22Rv1 (cell line): ENCODE data around the gene BCL11B.

ENCODE experiments used
- H3K27ac ChIP-seq: fragments of 450-650 bp; 2 replicates; pipeline ENCODE4 v1.5.1; 2017
- ZFX ChIP-seq: fragments of 450-650 bp; IDR thresholded peaks from 2 replicates; pipeline ENCODE4 v1.6.1; 2017; ENCODE audit warnings: antibody characterized with exemption, borderline replicate concordance
- TF ChIP-seq, protein P1 (sequence below): fragments of 450-650 bp; IDR thresholded peaks from 2 replicates; pipeline ENCODE4 v1.5.1; 2017; ENCODE audit warnings: mild to moderate bottlenecking

Gene BCL11B

DNA sequence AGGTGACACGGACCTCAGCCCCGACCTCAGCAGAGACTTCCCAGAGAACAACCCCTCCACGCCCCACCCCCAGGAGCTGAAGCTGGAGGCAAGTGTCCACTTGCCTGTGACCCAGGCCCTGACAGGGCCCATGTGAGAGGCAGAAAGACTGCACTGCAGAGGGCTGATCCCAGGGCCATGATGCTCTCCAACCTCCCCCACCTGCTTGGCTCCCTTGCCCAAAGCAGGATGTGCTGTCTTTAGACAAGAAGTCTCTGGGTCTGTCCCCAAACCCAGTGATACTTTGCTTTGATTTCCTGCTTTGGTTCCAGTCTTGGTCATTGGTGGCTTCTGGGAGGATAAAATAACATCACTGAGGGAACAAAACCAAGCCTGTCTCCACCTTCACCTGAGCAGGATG is 59.4 kb downstream of the BCL11B start:
- H3K27ac ChIP-seq = no peak overlapping the region
- TF ChIP-seq, protein P1, sequence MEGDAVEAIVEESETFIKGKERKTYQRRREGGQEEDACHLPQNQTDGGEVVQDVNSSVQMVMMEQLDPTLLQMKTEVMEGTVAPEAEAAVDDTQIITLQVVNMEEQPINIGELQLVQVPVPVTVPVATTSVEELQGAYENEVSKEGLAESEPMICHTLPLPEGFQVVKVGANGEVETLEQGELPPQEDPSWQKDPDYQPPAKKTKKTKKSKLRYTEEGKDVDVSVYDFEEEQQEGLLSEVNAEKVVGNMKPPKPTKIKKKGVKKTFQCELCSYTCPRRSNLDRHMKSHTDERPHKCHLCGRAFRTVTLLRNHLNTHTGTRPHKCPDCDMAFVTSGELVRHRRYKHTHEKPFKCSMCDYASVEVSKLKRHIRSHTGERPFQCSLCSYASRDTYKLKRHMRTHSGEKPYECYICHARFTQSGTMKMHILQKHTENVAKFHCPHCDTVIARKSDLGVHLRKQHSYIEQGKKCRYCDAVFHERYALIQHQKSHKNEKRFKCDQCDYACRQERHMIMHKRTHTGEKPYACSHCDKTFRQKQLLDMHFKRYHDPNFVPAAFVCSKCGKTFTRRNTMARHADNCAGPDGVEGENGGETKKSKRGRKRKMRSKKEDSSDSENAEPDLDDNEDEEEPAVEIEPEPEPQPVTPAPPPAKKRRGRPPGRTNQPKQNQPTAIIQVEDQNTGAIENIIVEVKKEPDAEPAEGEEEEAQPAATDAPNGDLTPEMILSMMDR = no peak
- TF ChIP-seq ZFX = no peak

DNA sequence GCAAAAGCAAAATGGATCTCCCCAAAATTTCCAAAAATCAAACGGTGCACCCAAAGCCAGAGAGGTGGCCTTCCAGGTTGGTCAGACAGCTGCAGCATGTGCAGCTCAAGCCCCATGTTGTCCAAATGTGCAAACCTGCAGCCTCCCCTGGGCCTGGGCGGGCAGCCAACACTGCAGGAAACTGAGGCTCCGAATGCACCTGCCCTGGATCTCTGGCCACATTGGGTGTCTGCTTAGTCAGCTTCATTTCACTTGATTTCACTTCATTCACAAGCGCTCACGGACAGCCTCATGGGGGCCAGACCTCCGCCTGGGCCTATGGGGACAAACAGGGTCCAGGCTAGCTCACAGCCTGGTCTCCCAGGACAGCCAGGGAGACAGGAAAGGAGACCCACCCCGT is 59.8 kb downstream of the BCL11B start:
- H3K27ac ChIP-seq = no peak overlapping the region
- no peak for TF ChIP-seq ZFX
- TF ChIP-seq, protein P1 = no peak

DNA sequence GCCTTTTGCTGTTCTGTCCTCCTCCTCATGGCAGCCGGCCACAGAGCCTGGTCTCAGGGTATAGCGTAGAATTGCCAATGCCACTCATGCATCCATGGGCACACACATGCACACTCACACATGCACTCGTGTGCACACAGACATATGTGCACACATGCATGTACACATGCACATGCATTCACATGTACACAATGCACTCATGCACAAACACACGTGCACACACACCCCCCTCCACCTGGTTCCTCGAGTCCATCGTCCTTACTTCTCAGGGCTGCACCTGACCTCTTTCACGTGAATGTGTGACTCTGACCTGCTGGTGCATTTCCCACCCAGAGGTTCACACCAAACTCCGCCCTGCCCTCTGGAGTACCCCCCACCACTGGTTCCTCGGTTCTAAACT is 60.6 kb downstream of the BCL11B start:
- no peak overlapping the region for H3K27ac ChIP-seq
- no peak for TF ChIP-seq ZFX
- TF ChIP-seq, protein P1 = no peak

DNA sequence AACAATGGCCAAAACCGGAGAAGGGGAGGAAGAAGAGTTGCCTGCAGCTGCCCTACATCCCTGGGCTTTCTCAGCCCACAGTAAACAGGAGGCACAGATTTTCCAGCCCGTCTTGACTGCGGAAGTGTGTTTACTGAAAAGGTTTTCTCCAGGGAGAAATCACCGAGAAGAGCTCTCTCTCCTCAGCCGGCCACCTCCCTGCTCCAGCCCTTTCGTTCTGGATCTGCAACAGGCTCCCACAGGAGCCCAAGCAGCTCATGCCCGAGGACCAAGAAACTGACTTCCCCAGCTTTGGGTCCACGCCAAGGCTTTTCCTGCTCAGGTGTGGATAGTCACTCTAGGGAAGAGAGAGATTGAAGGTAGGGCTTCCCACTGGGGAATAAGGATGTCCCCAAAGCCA is 61.7 kb downstream of the BCL11B start:
- H3K27ac ChIP-seq = no peak overlapping the region
- TF ChIP-seq, protein P1 = no peak
- no peak for TF ChIP-seq ZFX

DNA sequence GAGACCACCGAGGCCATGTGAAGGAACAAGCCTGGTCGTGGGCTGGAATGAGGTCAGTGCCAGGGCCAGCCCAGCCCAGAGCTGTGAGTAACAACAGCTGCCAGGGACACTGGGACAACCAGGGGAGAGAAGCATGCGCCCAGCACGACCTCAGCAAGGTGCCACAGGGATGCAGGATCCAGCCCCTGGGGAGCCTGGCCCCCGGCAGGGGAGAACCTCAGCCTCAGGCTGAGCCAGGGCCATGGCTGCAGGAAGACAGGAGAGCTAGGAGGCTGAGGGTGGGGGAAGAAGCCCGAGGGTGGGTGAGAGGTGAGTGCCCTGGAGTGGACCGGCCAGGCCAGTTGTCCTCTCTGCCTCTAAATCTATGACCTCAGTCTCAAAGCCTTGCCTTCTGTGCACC is 62.6 kb downstream of the BCL11B start:
- TF ChIP-seq, protein P1 = no peak
- TF ChIP-seq ZFX = no peak
- H3K27ac ChIP-seq = no peak overlapping the region

DNA sequence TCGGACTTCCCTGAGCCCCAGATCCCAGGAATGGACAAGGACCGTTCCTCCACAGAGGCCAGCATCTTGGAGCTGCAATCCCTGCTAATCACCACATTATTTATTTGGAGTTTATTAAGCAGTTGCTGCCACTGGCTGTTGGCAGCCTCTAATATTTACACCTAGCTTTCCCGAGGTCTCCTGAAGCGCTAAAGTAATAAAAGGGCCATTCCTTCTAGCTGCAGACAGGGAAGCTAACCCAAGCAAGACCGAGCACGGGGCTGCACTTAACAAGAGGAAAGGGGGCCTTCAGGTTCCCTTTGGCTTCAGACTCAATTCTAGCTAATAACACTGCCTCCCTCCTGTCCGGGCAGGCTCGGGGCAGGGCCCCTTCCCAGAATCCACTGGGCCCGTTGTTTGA is 63.7 kb downstream of the BCL11B start:
- H3K27ac ChIP-seq = no peak overlapping the region
- TF ChIP-seq ZFX = no peak
- TF ChIP-seq, protein P1 = no peak

DNA sequence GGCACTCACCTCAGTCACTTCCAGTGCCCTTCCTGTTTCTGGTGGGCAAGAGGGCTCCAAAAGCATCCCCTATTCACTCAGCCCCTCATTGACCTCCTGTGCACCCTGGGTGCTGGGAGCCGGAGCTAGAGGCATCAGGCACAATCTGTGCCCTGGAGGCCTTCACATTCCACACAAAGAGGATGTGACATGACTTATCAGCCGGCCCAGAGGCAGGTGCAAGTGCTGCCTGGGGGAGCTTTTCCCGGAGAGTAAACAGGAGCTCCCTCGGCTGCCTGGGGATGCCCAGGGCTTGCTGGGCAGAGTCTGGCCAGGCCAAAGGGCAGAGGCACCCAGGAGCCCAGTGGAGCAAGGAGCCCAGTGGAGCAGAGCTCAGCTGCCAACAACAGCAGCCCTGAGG is 64.5 kb downstream of the BCL11B start:
- TF ChIP-seq, protein P1 = no peak
- no peak for TF ChIP-seq ZFX
- H3K27ac ChIP-seq = no peak overlapping the region
